ENCODE data around the gene CAPN2. TPM values are rescaled to one million over a fixed set of nuclear protein-coding genes. Genes with fewer than 3 reads are reported as not detected.

CAPN2 gene
- total RNA-seq, 1 experiment from 2014 or later = 513 TPM

DNA sequence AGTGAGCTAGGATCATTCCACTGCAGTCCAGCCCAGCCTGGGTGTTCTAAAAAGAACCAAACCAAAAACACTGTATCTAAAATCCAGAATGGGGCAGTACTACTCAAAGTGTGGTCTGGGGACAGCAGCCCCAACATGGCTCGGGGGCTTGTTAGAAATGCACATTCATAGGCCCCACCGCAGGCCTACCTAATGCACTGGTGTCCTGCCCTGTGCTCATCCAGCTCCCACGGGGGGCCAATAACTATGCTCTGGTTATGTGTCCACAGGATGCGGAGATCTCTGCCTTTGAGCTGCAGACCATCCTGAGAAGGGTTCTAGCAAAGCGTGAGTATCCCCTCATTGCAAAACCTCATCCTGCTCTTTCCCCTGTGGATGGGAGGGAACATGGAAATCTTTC, 51.5 kb downstream of the CAPN2 start:
- H3K27ac Mint-ChIP-seq (ENCODE audit: low read depth, unreplicated experiment) = peak overlapping the region; percentile 78
- H3K4me3 Mint-ChIP-seq (ENCODE audit: unreplicated experiment) = no peak overlapping the region
- H3K36me3 Mint-ChIP-seq (ENCODE audit: insufficient read depth, unreplicated experiment) = peaks cover 89% of the 10 kb centered on the region
- TF ChIP-seq CTCF (IDR thresholded peaks at IDR 0.05; ENCODE audit: unreplicated experiment) = no peak
- intact Hi-C loops (cut with micrococcal nuclease) = no loop called here
- no peak for DNase-seq (ENCODE audit: unreplicated experiment)
- H3K27me3 Mint-ChIP-seq (ENCODE audit: insufficient read depth, unreplicated experiment) = no peaks in the 10 kb centered on the region
- BruUV-seq (replicated peaks) = no TSS peak
- ChIA-PET POLR2A (interaction anchor here (1.0 to 1.4 kb wide), 6 partner anchors 8 to 65 kb away, joined by 3 to 9 read pairs (median 4); no protein-coding TSS in a partner anchor), CTCF (interaction anchor here (0.6 to 6.8 kb wide), 14 partner anchors 8 to 669 kb away, joined by 3 to 62 read pairs (median 5); partner anchors contain the start of gene CAPN2)
- no peaks in the 10 kb centered on the region for H3K9me3 Mint-ChIP-seq (ENCODE audit: unreplicated experiment)
- no peaks in the 10 kb centered on the region for H3K4me1 Mint-ChIP-seq (ENCODE audit: insufficient read depth, unreplicated experiment)

DNA sequence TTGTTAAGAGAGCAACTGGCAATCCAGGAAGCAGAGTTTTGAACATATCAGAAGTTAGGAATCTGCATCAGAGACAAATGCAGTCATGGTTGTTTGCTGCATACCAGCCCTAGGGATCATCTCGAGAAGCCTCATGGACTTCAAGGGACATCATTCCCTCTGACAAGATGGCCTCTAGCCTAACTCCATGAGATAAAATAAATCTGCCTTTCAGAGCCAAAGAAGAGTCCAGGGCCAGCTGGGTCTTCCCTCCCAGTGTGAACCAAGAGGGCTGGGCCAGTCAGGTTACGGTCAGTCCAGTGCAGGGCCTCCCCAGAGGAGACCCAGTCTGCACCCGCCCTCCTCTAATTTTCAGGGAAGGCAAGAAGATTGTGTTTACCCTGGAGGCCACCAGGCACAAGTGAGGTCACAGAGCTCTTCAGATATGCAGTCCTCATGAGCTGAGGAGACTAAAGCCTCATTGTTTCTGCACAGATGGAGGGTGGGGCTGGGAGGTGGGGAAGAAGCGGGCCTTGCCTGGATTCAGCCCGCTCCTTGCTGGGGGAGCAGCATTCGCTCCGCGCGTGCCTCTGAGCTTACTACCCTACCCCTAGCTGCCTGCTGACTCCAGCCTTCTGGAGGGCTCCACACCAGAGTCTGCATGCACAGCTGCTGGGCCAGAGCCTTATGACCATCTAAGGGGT, 52.8 kb downstream of the CAPN2 start:
- peaks cover 9% of the 10 kb centered on the region for H3K4me1 Mint-ChIP-seq (ENCODE audit: insufficient read depth, unreplicated experiment)
- ChIA-PET CTCF (interaction anchor here (0.8 to 6.8 kb wide), 5 partner anchors 8 to 69 kb away, joined by 4 to 62 read pairs (median 7); no protein-coding TSS in a partner anchor), POLR2A (interaction anchor here (1.0 kb wide), 1 partner anchor 33 kb away, joined by 3 read pairs; no protein-coding TSS in a partner anchor)
- no peak for DNase-seq (ENCODE audit: unreplicated experiment)
- H3K27me3 Mint-ChIP-seq (ENCODE audit: insufficient read depth, unreplicated experiment) = no peaks in the 10 kb centered on the region
- no TSS peak for BruUV-seq (replicated peaks)
- H3K4me3 Mint-ChIP-seq (ENCODE audit: unreplicated experiment) = no peak overlapping the region
- TF ChIP-seq CTCF (IDR thresholded peaks at IDR 0.05; ENCODE audit: unreplicated experiment) = no peak
- intact Hi-C loops (cut with micrococcal nuclease) = no loop called here
- peaks cover 89% of the 10 kb centered on the region for H3K36me3 Mint-ChIP-seq (ENCODE audit: insufficient read depth, unreplicated experiment)
- H3K27ac Mint-ChIP-seq (ENCODE audit: low read depth, unreplicated experiment) = peak overlapping the region; percentile 49
- H3K9me3 Mint-ChIP-seq (ENCODE audit: unreplicated experiment) = no peaks in the 10 kb centered on the region

GRCh38 chr1:223765719-223766340, 53.5 kb downstream of the CAPN2 start:
- no peaks in the 10 kb centered on the region for H3K9me3 Mint-ChIP-seq (ENCODE audit: unreplicated experiment)
- no peak for DNase-seq (ENCODE audit: unreplicated experiment)
- CTCF ChIA-PET = interaction anchor here (0.8 to 2.3 kb wide), 4 partner anchors 8 to 70 kb away, joined by 4 to 7 read pairs (median 6); no protein-coding TSS in a partner anchor
- H3K4me1 Mint-ChIP-seq (ENCODE audit: insufficient read depth, unreplicated experiment) = peaks cover 16% of the 10 kb centered on the region
- POLR2A ChIA-PET = interaction anchor here (1.0 kb wide), 1 partner anchor 33 kb away, joined by 3 read pairs; no protein-coding TSS in a partner anchor
- H3K4me3 Mint-ChIP-seq (ENCODE audit: unreplicated experiment) = no peak overlapping the region
- intact Hi-C loops (cut with micrococcal nuclease) = no loop called here
- no peaks in the 10 kb centered on the region for H3K27me3 Mint-ChIP-seq (ENCODE audit: insufficient read depth, unreplicated experiment)
- TF ChIP-seq CTCF (IDR thresholded peaks at IDR 0.05; ENCODE audit: unreplicated experiment) = no peak
- peaks cover 89% of the 10 kb centered on the region for H3K36me3 Mint-ChIP-seq (ENCODE audit: insufficient read depth, unreplicated experiment)
- BruUV-seq (replicated peaks) = no TSS peak
- H3K27ac Mint-ChIP-seq (ENCODE audit: low read depth, unreplicated experiment) = peak overlapping the region; percentile 49
